Ishikawa (cell line): ENCODE data around the gene PROM1.

ENCODE experiments used
- CEBPB ChIP-seq: IDR thresholded peaks from 2 replicates; pipeline ENCODE4 v1.6.1; 2012
- EGR1 ChIP-seq: IDR thresholded peaks from 2 replicates; pipeline ENCODE4 v1.6.1; 2012
- TCF12 ChIP-seq: IDR thresholded peaks from 2 replicates; pipeline ENCODE4 v1.6.1; 2012; ENCODE audit warnings: low read depth
- YY1 ChIP-seq: IDR thresholded peaks from 2 replicates; pipeline ENCODE4 v1.6.1; 2012; ENCODE audit warnings: low read depth

DNA sequence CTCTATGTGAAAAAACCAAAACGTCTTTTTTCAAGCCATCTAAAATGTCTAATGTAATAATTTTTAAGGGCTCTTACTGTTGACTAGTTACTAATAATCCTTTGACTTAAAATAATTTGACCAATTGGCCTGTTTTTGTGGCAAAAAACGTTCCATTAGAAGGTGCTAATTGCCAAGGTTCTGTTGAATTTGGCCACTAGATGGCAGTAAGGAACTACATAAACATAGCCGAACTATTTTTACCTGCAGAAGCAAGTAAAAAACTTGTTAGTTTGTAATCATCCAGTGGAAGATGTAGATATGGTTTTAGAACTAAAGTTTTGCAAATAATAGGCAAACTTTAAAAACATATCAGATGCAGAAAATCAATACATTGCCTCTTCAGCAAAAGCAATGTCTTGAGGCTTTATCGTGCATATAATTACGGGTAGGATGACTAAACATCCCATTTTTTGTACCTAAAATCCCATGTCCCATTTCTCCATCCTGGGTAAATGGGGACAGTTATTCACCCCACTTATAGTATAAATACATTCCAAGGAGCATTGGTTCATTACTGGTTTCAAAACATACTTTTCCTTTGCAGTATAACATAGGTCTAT is 57.6 kb downstream of the PROM1 start:
- no peak for TF ChIP-seq EGR1
- TF ChIP-seq TCF12: no peak
- no peak for TF ChIP-seq YY1
- TF ChIP-seq CEBPB: no peak
